Nephron (organoid): ENCODE measurements around the gene ZCCHC7.

Experiments used
- H3K27ac Mint-ChIP-seq, 3 experiments: 2 replicates each; pipeline ENCODE4 v1.8.0; 2020; ENCODE audit warnings: mixed read lengths in 3 of 3, mild to moderate bottlenecking in 2 of 3, moderate library complexity in 1 of 3
- H3K27me3 Mint-ChIP-seq: 2 replicates; pipeline ENCODE4 v1.8.0; 2021; ENCODE audit warnings: low read depth, mild to moderate bottlenecking, moderate library complexity, mixed read lengths
- H3K36me3 Mint-ChIP-seq: 2 replicates; pipeline ENCODE4 v1.8.0; 2020; ENCODE audit warnings: low read depth, mixed read lengths
- H3K4me1 Mint-ChIP-seq: 2 replicates; pipeline ENCODE4 v1.8.0; 2020; ENCODE audit warnings: mixed read lengths
- H3K4me3 Mint-ChIP-seq, 3 experiments: 2 replicates each; pipeline ENCODE4 v1.8.0; 2020; ENCODE audit warnings: mild to moderate bottlenecking in 3 of 3, mixed read lengths in 3 of 3, moderate library complexity in 2 of 3
- H3K9me3 Mint-ChIP-seq: 2 replicates; pipeline ENCODE4 v1.8.0; 2020; ENCODE audit warnings: mixed read lengths
- CTCF ChIP-seq, 3 experiments: fragments of 200-600 bp; sonication (generic); IDR thresholded peaks; one replicate each; pipeline ENCODE4 v1.5.0; 2021; ENCODE audit warnings: antibody characterized with exemption in 3 of 3; ENCODE audit not compliant: unreplicated experiment in 3 of 3

ZCCHC7 gene

GRCh38 chr9:37229455-37229854 lies 109.1 kb downstream of the ZCCHC7 start:
- Mint-ChIP-seq H3K9me3 (no peaks in the 10 kb centered on the region), H3K36me3 (peaks cover 4% of the 10 kb centered on the region), H3K27me3 (no peaks in the 10 kb centered on the region)

DNA sequence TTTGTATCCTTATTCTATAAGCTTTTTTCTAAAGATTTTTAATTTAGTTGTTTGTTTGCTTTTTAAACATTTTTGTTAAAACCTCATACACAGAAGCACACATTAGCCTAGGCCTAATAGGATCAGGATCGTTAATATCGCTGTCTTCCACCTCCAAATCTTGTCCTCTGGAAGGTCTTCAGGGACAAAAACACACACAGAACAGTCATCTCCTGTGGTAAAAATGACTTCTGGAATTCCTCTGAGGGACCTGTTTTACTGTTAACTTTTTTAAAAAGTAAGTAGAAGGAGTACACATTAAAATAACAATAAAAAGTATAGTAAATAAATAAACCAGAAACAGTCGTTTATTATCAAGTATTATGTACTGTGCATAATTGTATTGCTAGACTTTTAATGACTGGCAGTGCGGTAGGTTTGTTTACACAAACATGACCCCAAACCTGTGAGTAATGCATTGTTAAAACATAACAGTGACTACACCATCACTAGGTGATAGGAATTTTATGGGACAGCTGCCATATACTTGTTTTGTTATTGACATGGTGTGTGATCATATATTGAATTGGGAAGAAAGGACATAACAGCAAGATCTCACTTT lies 109.6 kb downstream of the ZCCHC7 start:
- H3K4me3 Mint-ChIP-seq: no peak overlapping the region
- no peak overlapping the region for H3K27ac Mint-ChIP-seq
- peaks cover 4% of the 10 kb centered on the region for H3K36me3 Mint-ChIP-seq
- no peaks in the 10 kb centered on the region for H3K9me3 Mint-ChIP-seq
- H3K4me1 Mint-ChIP-seq: no peaks in the 10 kb centered on the region
- no peaks in the 10 kb centered on the region for H3K27me3 Mint-ChIP-seq
- TF ChIP-seq CTCF (IDR thresholded peaks at IDR 0.05; ENCODE audit: unreplicated experiment in 3 of 3): no peak

More at GRCh38 chr9:37229455-37229854, 109.1 kb downstream of the ZCCHC7 start:
- Mint-ChIP-seq H3K4me3 (no peak overlapping the region), H3K27ac (no peak overlapping the region), H3K4me1 (no peaks in the 10 kb centered on the region)
- no peak for TF ChIP-seq CTCF (IDR thresholded peaks at IDR 0.05; ENCODE audit: unreplicated experiment in 3 of 3)

DNA sequence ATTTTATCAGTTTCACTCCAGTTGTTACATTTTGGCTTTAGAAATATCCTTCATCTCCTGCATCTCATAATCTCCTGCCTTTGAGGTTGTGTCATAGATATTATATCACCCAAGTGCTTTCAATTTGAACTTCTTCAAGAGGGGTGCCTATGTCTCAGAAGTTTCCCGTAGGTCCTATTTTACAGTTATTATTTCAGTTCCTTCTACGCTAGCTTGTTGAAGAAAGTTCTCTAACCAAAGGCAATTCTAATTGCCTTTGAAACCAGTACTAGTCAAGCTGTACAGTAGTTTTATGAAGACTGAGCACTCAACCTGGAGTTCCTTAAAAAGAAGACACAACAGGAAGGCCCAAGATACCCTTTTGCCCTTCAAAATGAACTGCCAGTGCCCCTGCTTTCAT lies 116.4 kb downstream of the ZCCHC7 start:
- Mint-ChIP-seq H3K36me3 (peaks cover 11% of the 10 kb centered on the region), H3K9me3 (no peaks in the 10 kb centered on the region), H3K27me3 (no peaks in the 10 kb centered on the region), H3K4me3 (no peak overlapping the region), H3K27ac (no peak overlapping the region), H3K4me1 (no peaks in the 10 kb centered on the region)
- TF ChIP-seq CTCF (IDR thresholded peaks at IDR 0.05; ENCODE audit: unreplicated experiment in 3 of 3): no peak

GRCh38 chr9:37238122-37238521 lies 117.7 kb downstream of the ZCCHC7 start:
- no peak overlapping the region for H3K27ac Mint-ChIP-seq
- no peak overlapping the region for H3K4me3 Mint-ChIP-seq
- H3K27me3 Mint-ChIP-seq: no peaks in the 10 kb centered on the region
- H3K4me1 Mint-ChIP-seq: no peaks in the 10 kb centered on the region
- no peak for TF ChIP-seq CTCF (IDR thresholded peaks at IDR 0.05; ENCODE audit: unreplicated experiment in 3 of 3)
- H3K9me3 Mint-ChIP-seq: no peaks in the 10 kb centered on the region
- peaks cover 11% of the 10 kb centered on the region for H3K36me3 Mint-ChIP-seq

DNA sequence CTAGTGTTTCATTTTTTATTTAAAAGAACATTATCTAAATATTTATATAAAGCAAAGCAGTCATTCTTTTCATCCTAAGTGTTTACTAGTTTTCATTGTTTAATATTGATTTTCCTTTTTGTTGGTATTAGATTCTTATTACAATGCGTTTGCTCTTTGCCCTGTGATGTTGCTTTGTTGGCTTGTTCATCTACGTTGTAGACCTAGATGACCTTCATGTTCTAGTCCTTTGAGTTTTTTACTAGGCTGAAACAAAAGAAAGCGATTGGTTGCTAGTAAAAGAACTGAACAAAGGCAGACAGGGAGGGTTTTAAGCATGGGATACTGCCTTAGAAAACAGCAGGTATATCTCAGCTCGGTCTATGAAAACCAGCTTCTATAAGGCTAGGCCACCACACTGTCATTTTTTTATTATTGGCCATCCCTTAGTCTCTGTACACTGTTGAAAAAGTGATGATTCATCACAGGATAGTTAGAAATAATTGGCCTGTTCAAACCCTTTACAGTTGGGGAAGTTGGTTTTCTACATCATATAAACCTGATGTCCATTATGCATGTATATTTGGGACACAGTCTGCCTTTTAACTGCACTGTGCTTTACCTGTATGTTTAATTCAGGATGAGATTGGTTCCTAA lies 119.0 kb downstream of the ZCCHC7 start:
- H3K4me3 Mint-ChIP-seq: no peak overlapping the region
- peaks cover 8% of the 10 kb centered on the region for H3K36me3 Mint-ChIP-seq
- H3K4me1 Mint-ChIP-seq: no peaks in the 10 kb centered on the region
- H3K27me3 Mint-ChIP-seq: no peaks in the 10 kb centered on the region
- no peak overlapping the region for H3K27ac Mint-ChIP-seq
- TF ChIP-seq CTCF (IDR thresholded peaks at IDR 0.05; ENCODE audit: unreplicated experiment in 3 of 3): no peak
- H3K9me3 Mint-ChIP-seq: no peaks in the 10 kb centered on the region

GRCh38 chr9:37239921-37240320 lies 119.5 kb downstream of the ZCCHC7 start:
- H3K4me3 Mint-ChIP-seq: no peak overlapping the region
- H3K4me1 Mint-ChIP-seq: no peaks in the 10 kb centered on the region
- no peaks in the 10 kb centered on the region for H3K9me3 Mint-ChIP-seq
- H3K27ac Mint-ChIP-seq: no peak overlapping the region
- H3K36me3 Mint-ChIP-seq: peaks cover 8% of the 10 kb centered on the region
- no peak for TF ChIP-seq CTCF (IDR thresholded peaks at IDR 0.05; ENCODE audit: unreplicated experiment in 3 of 3)
- H3K27me3 Mint-ChIP-seq: no peaks in the 10 kb centered on the region
